ENCODE data around the gene MACC1. TPM values are rescaled to one million over a fixed set of nuclear protein-coding genes. Genes with fewer than 3 reads are reported as not detected.

Gene MACC1
- total RNA-seq, 2 experiments from 2014 or later = 1.5 to 2.7 TPM

GRCh38 chr7:20112696-20113095 is 104.5 kb downstream of the MACC1 start:
- H3K9me3 Mint-ChIP-seq (ENCODE audit: low read depth) = no peaks in the 10 kb centered on the region
- CTCF ChIA-PET = interaction anchor here (0.7 to 1.5 kb wide), 3 partner anchors 60 to 164 kb away, joined by 3 read pairs; no protein-coding TSS in a partner anchor
- no peak overlapping the region for H3K4me3 Mint-ChIP-seq
- peaks cover 17% of the 10 kb centered on the region for H3K4me1 Mint-ChIP-seq
- no peaks in the 10 kb centered on the region for H3K27me3 Mint-ChIP-seq
- H3K36me3 Mint-ChIP-seq = no peaks in the 10 kb centered on the region
- ATAC-seq (no peak), DNase-seq (no peak)
- H3K27ac Mint-ChIP-seq = no peak overlapping the region

GRCh38 chr7:20111821-20112542 is 105.2 kb downstream of the MACC1 start:
- no peak overlapping the region for H3K27ac Mint-ChIP-seq
- no peak overlapping the region for H3K4me3 Mint-ChIP-seq
- peaks cover 17% of the 10 kb centered on the region for H3K4me1 Mint-ChIP-seq
- CTCF ChIA-PET = interaction anchor here (0.7 to 0.8 kb wide), 2 partner anchors 90 to 164 kb away, joined by 3 read pairs; no protein-coding TSS in a partner anchor
- no peaks in the 10 kb centered on the region for H3K36me3 Mint-ChIP-seq
- ATAC-seq (peak; percentile 12), DNase-seq (no peak)
- no peaks in the 10 kb centered on the region for H3K9me3 Mint-ChIP-seq (ENCODE audit: low read depth)
- H3K27me3 Mint-ChIP-seq = no peaks in the 10 kb centered on the region

GRCh38 chr7:20107582-20107981 is 109.6 kb downstream of the MACC1 start:
- Mint-ChIP-seq H3K27ac (no peak overlapping the region), H3K4me1 (peaks cover 4% of the 10 kb centered on the region), H3K4me3 (no peak overlapping the region), H3K27me3 (no peaks in the 10 kb centered on the region), H3K9me3 (ENCODE audit: low read depth) (peaks cover under 1% of the 10 kb centered on the region), H3K36me3 (no peaks in the 10 kb centered on the region)
- ATAC-seq (no peak), DNase-seq (no peak)
- CTCF ChIA-PET = no interaction called here

GRCh38 chr7:20104696-20105095 is 112.5 kb downstream of the MACC1 start:
- Mint-ChIP-seq H3K9me3 (ENCODE audit: low read depth) (peaks cover 2% of the 10 kb centered on the region), H3K4me3 (no peak overlapping the region), H3K4me1 (no peaks in the 10 kb centered on the region), H3K27ac (no peak overlapping the region), H3K36me3 (no peaks in the 10 kb centered on the region), H3K27me3 (no peaks in the 10 kb centered on the region)
- ATAC-seq (no peak), DNase-seq (no peak)
- CTCF ChIA-PET = no interaction called here

- Mint-ChIP-seq H3K27me3 (no peaks in the 10 kb centered on the region), H3K9me3 (ENCODE audit: low read depth) (peaks cover 2% of the 10 kb centered on the region), H3K36me3 (no peaks in the 10 kb centered on the region), H3K4me3 (no peak overlapping the region), H3K27ac (no peak overlapping the region), H3K4me1 (no peaks in the 10 kb centered on the region)
- CTCF ChIA-PET = no interaction called here
- no peak for ATAC-seq
- no peak for DNase-seq
These were observed 114.2 kb downstream of the MACC1 start for GRCh38 chr7:20102982-20103381.

- ATAC-seq (no peak), DNase-seq (no peak)
- H3K27me3 Mint-ChIP-seq = no peaks in the 10 kb centered on the region
- H3K27ac Mint-ChIP-seq = no peak overlapping the region
- H3K4me3 Mint-ChIP-seq = no peak overlapping the region
- CTCF ChIA-PET = no interaction called here
- peaks cover 3% of the 10 kb centered on the region for H3K9me3 Mint-ChIP-seq (ENCODE audit: low read depth)
- no peaks in the 10 kb centered on the region for H3K4me1 Mint-ChIP-seq
- H3K36me3 Mint-ChIP-seq = no peaks in the 10 kb centered on the region
These were observed 121.3 kb downstream of the MACC1 start for GRCh38 chr7:20095862-20096261.

- CTCF ChIA-PET = no interaction called here
- no peak for DNase-seq
- Mint-ChIP-seq H3K4me1 (no peaks in the 10 kb centered on the region), H3K36me3 (no peaks in the 10 kb centered on the region), H3K27ac (no peak overlapping the region), H3K9me3 (ENCODE audit: low read depth) (peaks cover 7% of the 10 kb centered on the region), H3K27me3 (no peaks in the 10 kb centered on the region), H3K4me3 (no peak overlapping the region)
- no peak for ATAC-seq
These were observed 121.7 kb downstream of the MACC1 start for GRCh38 chr7:20095436-20095835.

GRCh38 chr7:20089431-20089830 is 127.8 kb downstream of the MACC1 start:
- CTCF ChIA-PET = no interaction called here
- no peak overlapping the region for H3K4me3 Mint-ChIP-seq

GRCh38 chr7:20085086-20085485 is 132.1 kb downstream of the MACC1 start:
- H3K9me3 Mint-ChIP-seq (ENCODE audit: low read depth) = peaks cover 2% of the 10 kb centered on the region
- no peak overlapping the region for H3K27ac Mint-ChIP-seq
- CTCF ChIA-PET = no interaction called here
- ATAC-seq = no peak
- no peaks in the 10 kb centered on the region for H3K27me3 Mint-ChIP-seq
- DNase-seq = no peak
- peaks cover 3% of the 10 kb centered on the region for H3K4me1 Mint-ChIP-seq
- H3K4me3 Mint-ChIP-seq = no peak overlapping the region
- no peaks in the 10 kb centered on the region for H3K36me3 Mint-ChIP-seq

More at GRCh38 chr7:20089431-20089830, 127.8 kb downstream of the MACC1 start:
- Mint-ChIP-seq H3K36me3 (no peaks in the 10 kb centered on the region), H3K4me1 (no peaks in the 10 kb centered on the region), H3K27ac (no peak overlapping the region), H3K27me3 (no peaks in the 10 kb centered on the region), H3K9me3 (ENCODE audit: low read depth) (peaks cover 10% of the 10 kb centered on the region)
- DNase-seq (no peak), ATAC-seq (no peak)

Other genes starting within 250 kb of the MACC1 start
- gene ITGB8, start 113.5 kb upstream of the MACC1 start, total RNA-seq = under 1 TPM; 0.06 to 0.07 TPM